ENCODE results near the gene NENF.
A peak's percentile ranks its signal among the peaks of the same experiment; 100 is the strongest.

Gene NENF

DNA sequence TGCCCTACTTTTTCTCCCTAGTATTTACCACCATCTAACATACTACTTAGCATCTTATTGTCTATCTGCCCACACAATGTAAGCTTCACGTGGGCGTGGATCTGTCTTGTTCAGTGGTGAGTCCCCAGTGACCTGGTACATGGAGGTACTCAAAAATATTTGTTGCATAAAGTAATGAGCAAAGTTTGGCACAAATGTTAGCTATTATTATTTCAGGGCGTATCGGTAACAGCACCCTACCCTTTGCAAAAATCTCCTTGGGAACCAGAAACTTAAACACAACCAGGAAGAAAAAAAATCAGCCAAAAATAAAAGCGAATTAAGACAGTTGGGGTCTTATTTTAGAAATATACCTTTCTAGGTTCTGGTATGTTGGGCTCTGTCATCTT is 454 bp upstream of the NENF start:
- peak in 1 of 2 experiments; percentile 8 for DNase-seq

- no peak for DNase-seq
Measured at GRCh38 chr1:212433577-212434462, 1.1 kb downstream of the NENF start.

GRCh38 chr1:212434992-212435391 is 2.3 kb downstream of the NENF start:
- DNase-seq: no peak

DNA sequence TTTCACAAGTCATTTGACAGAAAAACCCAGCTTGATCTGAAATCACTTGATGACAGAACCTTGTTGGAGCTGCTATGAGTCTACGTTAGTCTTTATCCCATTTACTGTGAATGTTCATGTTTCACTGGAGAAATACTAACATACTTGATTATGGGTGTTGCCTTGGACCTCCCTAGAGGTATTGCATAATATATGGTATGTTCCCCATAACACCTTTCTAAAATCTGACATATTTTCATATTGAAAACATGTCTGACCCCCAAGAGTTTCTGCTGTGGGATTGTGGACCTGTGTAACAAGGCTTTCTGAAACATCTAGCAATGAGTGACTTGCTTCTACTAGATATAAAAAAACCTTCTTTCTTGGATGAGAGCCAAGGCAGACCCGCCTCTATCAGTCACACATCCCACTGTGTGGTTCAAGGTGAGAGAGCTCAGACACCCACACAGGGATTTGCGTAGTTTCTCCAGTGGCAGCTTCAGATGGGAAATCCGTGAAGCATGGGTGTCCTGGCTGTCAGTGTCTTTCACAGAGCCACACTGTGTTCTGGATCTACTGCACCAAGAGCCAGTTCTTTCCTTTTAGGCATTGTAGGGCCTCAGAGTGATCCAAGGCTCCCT is 4.6 kb downstream of the NENF start:
- DNase-seq: no peak

- no peak for DNase-seq
Measured at GRCh38 chr1:212438831-212439237, 6.1 kb downstream of the NENF start.

DNA sequence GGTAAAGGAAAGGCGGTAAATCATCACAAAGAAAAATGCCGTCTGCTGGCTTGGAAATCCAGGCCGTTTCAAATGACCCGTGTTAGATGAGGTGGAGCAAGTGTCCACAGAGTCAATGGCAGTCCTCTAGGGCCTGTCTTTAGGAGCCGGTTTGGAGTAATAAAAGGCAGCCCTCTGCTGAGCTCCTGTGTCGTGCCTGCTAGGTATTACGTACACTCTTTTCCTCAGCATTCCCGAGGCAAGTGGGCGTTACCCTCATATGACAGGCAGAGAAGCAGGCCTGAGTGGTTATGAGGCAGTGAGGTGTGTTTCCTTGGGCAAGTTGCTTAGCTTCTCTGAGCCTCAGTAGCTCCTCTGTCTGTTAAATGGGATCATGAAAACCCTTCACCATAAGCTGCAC is 7.7 kb downstream of the NENF start:
- no peak for DNase-seq

GRCh38 chr1:212442408-212442807 is 9.7 kb downstream of the NENF start:
- no peak for DNase-seq

GRCh38 chr1:212446333-212446732 is 13.6 kb downstream of the NENF start:
- no peak for DNase-seq

- DNase-seq: no peak
Measured at GRCh38 chr1:212447478-212447877, 14.8 kb downstream of the NENF start.

GRCh38 chr1:212450331-212450881 is 17.7 kb downstream of the NENF start:
- peak; percentile 81 to 88 for DNase-seq

- no peak for DNase-seq
Measured at GRCh38 chr1:212451416-212452322, 18.9 kb downstream of the NENF start.

DNA sequence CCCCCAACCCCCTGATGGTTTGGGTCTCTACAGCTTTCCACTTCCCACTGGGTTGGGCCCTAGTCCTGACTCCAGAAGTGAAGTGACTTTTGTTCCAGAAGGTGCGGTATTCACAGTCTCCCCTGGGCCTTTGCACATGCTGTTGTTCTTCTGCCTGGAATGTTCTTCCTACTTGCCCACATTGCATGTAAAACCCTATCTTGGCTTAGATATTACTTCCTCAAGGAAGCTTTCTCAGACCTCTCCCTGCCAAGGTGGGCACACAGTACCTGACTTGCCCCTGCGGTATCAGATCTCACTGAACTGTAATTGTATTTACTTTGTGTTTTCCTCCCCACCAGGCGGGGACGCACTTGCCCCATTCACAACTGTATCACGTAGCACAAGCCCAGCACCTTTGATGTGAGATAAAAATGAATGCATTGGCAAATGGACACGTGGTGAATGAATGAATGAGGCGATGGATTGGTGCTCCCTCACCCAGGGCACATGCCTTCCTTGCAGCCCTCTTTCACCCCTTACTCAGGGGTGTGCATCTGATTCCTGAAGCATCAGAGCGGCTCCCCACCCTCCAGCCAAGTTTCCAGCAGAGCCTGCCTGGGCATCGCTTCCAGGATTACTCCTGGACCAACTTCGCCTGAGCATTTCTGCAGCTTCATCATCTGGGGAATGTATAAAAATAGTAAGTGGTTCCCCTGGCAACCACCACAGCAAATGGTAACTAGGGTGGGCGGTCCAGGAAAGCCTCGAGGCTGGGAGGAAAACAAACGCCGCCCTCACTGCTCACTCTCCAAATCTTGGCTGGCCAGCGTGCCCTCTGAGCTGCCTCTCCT is 19.8 kb downstream of the NENF start:
- no peak for DNase-seq

DNA sequence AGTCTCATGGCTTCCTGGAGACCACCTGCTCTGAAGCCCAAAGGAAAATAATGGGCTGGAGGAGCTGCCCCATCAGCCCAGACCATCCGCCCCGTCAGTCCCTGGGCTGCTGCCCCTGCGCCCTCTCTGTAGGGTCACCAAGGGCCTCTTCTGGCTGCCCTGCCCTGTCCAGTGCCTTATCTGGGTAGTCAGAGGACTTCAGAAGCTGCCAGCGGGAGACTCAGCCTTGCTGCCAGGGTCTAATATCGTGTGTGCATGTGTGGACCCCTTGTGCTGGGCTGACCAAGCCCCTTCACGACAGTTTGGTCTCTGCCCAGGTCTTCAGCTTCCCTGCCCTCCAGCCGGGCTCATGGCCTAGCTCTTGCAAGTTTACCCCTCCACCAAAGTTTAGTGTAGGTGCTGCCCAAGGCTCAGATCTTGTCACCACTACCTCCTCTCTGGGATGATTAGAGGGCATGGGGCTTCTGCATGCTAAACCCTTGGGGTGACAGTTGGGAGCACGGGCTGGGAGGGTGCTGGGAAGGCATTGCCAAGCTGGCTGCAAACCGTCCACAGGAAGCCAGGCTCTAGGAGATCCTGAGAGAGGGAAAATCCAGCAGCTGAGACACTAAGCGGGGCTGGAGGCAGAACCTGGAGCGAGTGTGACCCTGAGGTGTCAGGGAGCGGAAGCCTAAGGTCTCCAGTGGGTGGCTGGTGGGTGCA is 20.6 kb downstream of the NENF start:
- no peak for DNase-seq

GRCh38 chr1:212454741-212455140 is 22.0 kb downstream of the NENF start:
- no peak for DNase-seq

GRCh38 chr1:212455401-212455800 is 22.7 kb downstream of the NENF start:
- DNase-seq: no peak

GRCh38 chr1:212455803-212456528 is 23.2 kb downstream of the NENF start:
- peak; percentile 65 to 72 for DNase-seq

GRCh38 chr1:212457740-212458338 is 25.1 kb downstream of the NENF start:
- peak; percentile 40 to 58 for DNase-seq

DNA sequence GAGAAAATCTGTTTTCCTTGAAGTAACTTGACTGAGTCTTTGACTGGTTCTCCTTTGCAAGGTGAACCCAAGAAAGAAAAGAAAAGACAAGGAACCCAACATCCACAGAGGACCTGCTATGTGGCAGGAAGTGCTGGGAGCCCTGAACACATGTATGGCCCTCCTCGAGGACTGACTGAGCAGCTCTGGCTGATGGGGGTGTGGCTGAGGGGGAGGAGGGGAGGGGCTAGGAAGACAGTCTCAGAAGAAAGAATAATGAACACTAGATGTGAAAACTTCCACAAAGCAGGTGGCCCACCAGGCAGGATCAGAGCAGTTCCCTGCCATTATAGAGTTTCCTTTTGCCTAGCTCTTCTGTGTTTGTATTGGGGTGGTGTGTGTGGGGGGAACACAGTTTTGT is 26.1 kb downstream of the NENF start:
- DNase-seq: no peak

GRCh38 chr1:212459656-212460055 is 26.9 kb downstream of the NENF start:
- DNase-seq: no peak

DNA sequence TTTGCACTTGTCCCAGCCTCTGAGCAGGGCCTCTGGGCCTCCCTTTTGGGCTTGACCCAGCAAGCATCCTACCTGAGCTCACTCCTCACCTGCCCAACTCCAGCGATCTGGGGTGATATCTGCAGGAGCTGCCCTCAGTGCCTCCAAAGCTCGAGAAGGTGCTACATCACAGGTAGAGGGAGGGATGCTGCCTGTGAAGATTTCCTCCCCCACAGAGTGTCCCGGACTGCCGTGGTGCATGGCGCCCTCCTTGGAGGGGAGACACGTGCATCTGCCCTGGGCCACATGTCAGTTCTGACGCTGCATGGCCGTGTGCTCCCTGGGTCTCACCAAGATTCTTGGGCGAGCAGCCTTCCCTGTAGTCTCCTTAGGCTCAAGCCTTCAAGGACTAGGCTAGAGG is 27.7 kb downstream of the NENF start:
- DNase-seq: no peak

Measured in SHP77 (cell line).